H9 (cell line): Measurements from ENCODE around the gene BCAS3. TPM values are rescaled to one million over a fixed set of nuclear protein-coding genes. Genes with fewer than 3 reads are reported as not detected.

ENCODE experiments used
- DNase-seq: peaks from one replicate; pipeline ENCODE4 v3.0.0-alpha.2; 2017
- H2AFZ ChIP-seq: one replicate; pipeline ENCODE4 v1.6.1; 2013; ENCODE audit warnings: mild to moderate bottlenecking, low read length, control low read depth, moderate library complexity
- H2AK5ac ChIP-seq: 2 replicates; pipeline ENCODE4 v1.6.1; 2013; ENCODE audit warnings: low read length, control low read depth, mixed read lengths; ENCODE audit not compliant: insufficient read length
- H2BK120ac ChIP-seq: one replicate; pipeline ENCODE4 v1.6.1; 2013; ENCODE audit warnings: low read depth, mild to moderate bottlenecking, low read length, control low read depth, inconsistent platforms; ENCODE audit not compliant: poor library complexity, severe bottlenecking
- H2BK12ac ChIP-seq: 2 replicates; pipeline ENCODE4 v1.6.1; 2013; ENCODE audit warnings: low read length, control low read depth, mixed read lengths, low read depth; ENCODE audit not compliant: insufficient read length
- H2BK15ac ChIP-seq: 2 replicates; pipeline ENCODE4 v1.6.1; 2013; ENCODE audit warnings: low read depth, low read length, control low read depth
- H2BK20ac ChIP-seq: one replicate; pipeline ENCODE4 v1.6.1; 2013; ENCODE audit warnings: low read depth, mild to moderate bottlenecking, low read length, control low read depth, inconsistent platforms; ENCODE audit not compliant: poor library complexity, severe bottlenecking
- H2BK5ac ChIP-seq: 2 replicates; pipeline ENCODE4 v1.6.1; 2013; ENCODE audit warnings: low read length, control low read depth, mixed read lengths; ENCODE audit not compliant: insufficient read length
- H3K14ac ChIP-seq: 2 replicates; pipeline ENCODE4 v1.6.1; 2013; ENCODE audit warnings: low read length, control low read depth; ENCODE audit not compliant: insufficient read depth
- H3K18ac ChIP-seq: 2 replicates; pipeline ENCODE4 v1.6.1; 2013; ENCODE audit warnings: low read depth, mild to moderate bottlenecking, mixed read lengths, low read length, control low read depth; ENCODE audit not compliant: insufficient read length
- H3K23ac ChIP-seq: 2 replicates; pipeline ENCODE4 v1.6.1; 2013; ENCODE audit warnings: low read length, control low read depth, mixed read lengths, low read depth; ENCODE audit not compliant: insufficient read length
- H3K23me2 ChIP-seq: 2 replicates; pipeline ENCODE4 v1.6.1; 2013; ENCODE audit warnings: low read depth, mild to moderate bottlenecking, mixed read lengths, low read length, control low read depth; ENCODE audit not compliant: insufficient read length, poor library complexity, severe bottlenecking
- H3K27ac ChIP-seq: 2 replicates; pipeline ENCODE4 v1.5.1; 2013; ENCODE audit warnings: low read length, control low read depth, mixed read lengths, low read depth; ENCODE audit not compliant: insufficient read length
- H3K27me3 ChIP-seq: 2 replicates; pipeline ENCODE4 v1.6.1; 2013; ENCODE audit warnings: low read length, control low read depth, inconsistent platforms; ENCODE audit not compliant: insufficient read depth
- H3K4ac ChIP-seq: 2 replicates; pipeline ENCODE4 v1.6.1; 2013; ENCODE audit warnings: low read depth, mild to moderate bottlenecking, control low read depth, inconsistent platforms, low read length, moderate library complexity
- H3K4me1 ChIP-seq: 2 replicates; pipeline ENCODE4 v1.6.1; 2013; ENCODE audit warnings: low read length, control low read depth, inconsistent platforms; ENCODE audit not compliant: insufficient read depth
- H3K4me2 ChIP-seq: 2 replicates; pipeline ENCODE4 v1.6.1; 2013; ENCODE audit warnings: low read length, control low read depth, mixed read lengths; ENCODE audit not compliant: insufficient read length, insufficient read depth
- H3K56ac ChIP-seq: 2 replicates; pipeline ENCODE4 v1.6.1; 2013; ENCODE audit warnings: low read depth, mild to moderate bottlenecking, mixed read lengths, low read length, control low read depth; ENCODE audit not compliant: insufficient read length
- H3K79me1 ChIP-seq: 2 replicates; pipeline ENCODE4 v1.6.1; 2013; ENCODE audit warnings: low read depth, mild to moderate bottlenecking, moderate library complexity, low read length, control low read depth, inconsistent platforms; ENCODE audit not compliant: insufficient read depth, poor library complexity, severe bottlenecking
- H3K79me2 ChIP-seq: 2 replicates; pipeline ENCODE4 v1.6.1; 2013; ENCODE audit warnings: low read length, control low read depth, inconsistent platforms; ENCODE audit not compliant: insufficient read depth
- H3K9ac ChIP-seq: 2 replicates; pipeline ENCODE4 v1.6.1; 2013; ENCODE audit warnings: low read length, control low read depth, mixed read lengths; ENCODE audit not compliant: insufficient read length; ENCODE audit errors: extremely low read depth
- H3K9me3 ChIP-seq: one replicate; pipeline ENCODE4 v1.6.1; 2013; ENCODE audit warnings: low read depth, low read length, inconsistent platforms; ENCODE audit not compliant: control insufficient read depth
- H3T11ph ChIP-seq: one replicate; pipeline ENCODE4 v1.6.1; 2013; ENCODE audit warnings: mild to moderate bottlenecking, low read length, control low read depth, inconsistent platforms
- H4K20me1 ChIP-seq: one replicate; pipeline ENCODE4 v1.6.1; 2013; ENCODE audit not compliant: control insufficient read depth, insufficient read length, insufficient read depth
- H4K5ac ChIP-seq: 2 replicates; pipeline ENCODE4 v1.6.1; 2013; ENCODE audit warnings: low read depth, mild to moderate bottlenecking, mixed read lengths, low read length, control low read depth; ENCODE audit not compliant: insufficient read length
- H4K8ac ChIP-seq: replicated peaks from 2 replicates; pipeline ENCODE4 v1.6.1; 2013; ENCODE audit warnings: low read length, control low read depth, mixed read lengths, low read depth; ENCODE audit not compliant: insufficient read length
- H4K91ac ChIP-seq: 2 replicates; pipeline ENCODE4 v1.6.1; 2013; ENCODE audit warnings: low read depth, mild to moderate bottlenecking, moderate library complexity, mixed read lengths, low read length, control low read depth; ENCODE audit not compliant: insufficient read length
- H3K27ac Mint-ChIP-seq, 3 experiments: 2 replicates in 2 of 3; 3 replicates in 1 of 3; pipeline ENCODE4 v1.8.0; 2020 to 2021; ENCODE audit warnings: mixed read lengths in 3 of 3, mild to moderate bottlenecking in 1 of 3, moderate library complexity in 1 of 3
- H3K27me3 Mint-ChIP-seq: 2 replicates; pipeline ENCODE4 v1.8.0; 2021; ENCODE audit warnings: low read depth, mild to moderate bottlenecking, moderate library complexity, mixed read lengths
- H3K36me3 Mint-ChIP-seq, 3 experiments: 2 replicates in 2 of 3; 3 replicates in 1 of 3; pipeline ENCODE4 v1.8.0; 2020 to 2021; ENCODE audit warnings: low read depth in 3 of 3, mixed read lengths in 3 of 3; ENCODE audit not compliant: insufficient read depth in 1 of 3
- H3K4me1 Mint-ChIP-seq, 2 experiments: 2 replicates each; pipeline ENCODE4 v1.8.0; 2020; ENCODE audit warnings: mixed read lengths in 2 of 2
- H3K4me3 Mint-ChIP-seq, 2 experiments: 2 replicates in 1 of 2; 3 replicates in 1 of 2; pipeline ENCODE4 v1.8.0; 2020 to 2021; ENCODE audit warnings: mild to moderate bottlenecking in 2 of 2, mixed read lengths in 2 of 2, moderate library complexity in 1 of 2
- H3K9me3 Mint-ChIP-seq, 2 experiments: 2 replicates in 1 of 2; 3 replicates in 1 of 2; pipeline ENCODE4 v1.8.0; 2020; ENCODE audit warnings: mild to moderate bottlenecking in 2 of 2, mixed read lengths in 2 of 2, moderate library complexity in 1 of 2
- CTCF ChIP-seq: fragments of 200-600 bp; sonication (generic); conservative IDR thresholded peaks from 3 replicates; pipeline ENCODE4 v1.8.0; 2021; ENCODE audit warnings: antibody characterized with exemption, mild to moderate bottlenecking
- WGBS: extraction: QIAGEN DNeasy Blood & Tissue Kit; methylation state at CpG from one replicate; pipeline ENCODE4 v1.1.7; 2013; ENCODE audit warnings: missing lambda C conversion rate, low lambda C conversion rate, mixed read lengths; ENCODE audit not compliant: insufficient read length; ENCODE audit errors: extremely low coverage; 5-methylcytosine and 5-hydroxymethylcytosine counted together
- total RNA-seq: library from RNA; stranded (reverse); gene quantifications from 2 replicates; pipeline ENCODE4 v1.2.1, GENCODE V29; 2021

BCAS3 gene
- total RNA-seq, 1 experiment from 2014 or later = 22.4 TPM

DNA sequence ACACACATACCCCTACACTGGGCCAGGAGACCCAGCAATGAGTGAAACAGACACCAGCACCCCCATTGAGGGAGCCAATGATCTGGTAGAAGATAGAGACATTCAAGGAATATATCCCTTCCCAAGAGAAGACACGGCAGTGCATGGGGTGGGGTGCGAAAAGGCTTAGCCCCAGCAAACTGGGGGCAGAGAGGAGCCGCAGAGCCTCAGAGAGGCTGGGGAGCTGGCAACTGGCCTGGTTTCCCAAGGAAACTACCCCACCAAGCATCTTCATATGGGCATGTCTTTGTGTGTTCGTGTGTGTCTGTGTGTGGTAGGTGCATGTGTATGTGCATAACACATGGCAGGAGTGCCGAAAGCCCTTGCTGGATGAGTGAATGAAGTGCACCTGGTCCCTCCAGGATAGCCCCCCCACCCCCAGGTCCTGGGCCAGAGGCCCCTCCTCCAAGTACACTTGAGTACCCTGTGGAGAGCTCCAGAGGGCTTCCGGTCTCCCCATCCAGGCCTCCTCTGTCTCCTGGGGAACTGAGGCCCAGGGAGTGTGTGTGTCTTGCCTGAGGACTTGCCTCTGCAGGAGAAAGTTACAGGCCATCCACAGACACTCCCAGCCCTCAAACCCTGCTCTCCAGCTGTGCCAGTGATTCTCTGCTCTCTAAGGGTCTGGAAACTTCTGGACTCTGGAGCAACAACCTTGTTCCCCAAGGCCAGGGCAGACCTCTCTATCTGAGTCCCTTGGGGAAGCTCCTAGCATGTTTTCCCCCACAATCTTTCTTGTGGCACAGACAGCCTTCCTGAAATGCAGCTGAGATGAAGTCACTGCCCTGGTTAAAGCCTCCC lies 737.9 kb downstream of the BCAS3 start:
- Histone ChIP-seq H2BK12ac (no peak overlapping the region), H3K56ac (no peak overlapping the region), H3K9ac (no peak overlapping the region), H4K91ac (no peak overlapping the region), H2BK20ac (no peak overlapping the region), H3K4ac (no peak overlapping the region), H2AFZ (no peak overlapping the region), H3K4me2 (no peak overlapping the region), H3K9me3 (no peaks in the 10 kb centered on the region), H2BK120ac (no peak overlapping the region), H3K4me1 (peaks cover 2% of the 10 kb centered on the region; the same call in 1 of the 2 replicates), H2BK15ac (no peak overlapping the region), H3K27me3 (peaks cover 20% of the 10 kb centered on the region), H3K79me1 (no peaks in the 10 kb centered on the region), H2BK5ac (no peak overlapping the region), H3K23me2 (peaks cover 16% of the 10 kb centered on the region), H2AK5ac (no peak overlapping the region), H4K8ac (no peak overlapping the region), H4K5ac (no peak overlapping the region), H3K18ac (no peak overlapping the region), H3K79me2 (no peaks in the 10 kb centered on the region), H3K27ac (no peak overlapping the region), H4K20me1 (no peaks in the 10 kb centered on the region), H3T11ph (no peak overlapping the region), H3K23ac (no peak overlapping the region), H3K14ac (no peak overlapping the region)
- Mint-ChIP-seq H3K9me3 (no peaks in the 10 kb centered on the region), H3K4me3 (no peak overlapping the region), H3K27ac (no peak overlapping the region), H3K27me3 (peaks cover 80% of the 10 kb centered on the region), H3K4me1 (peaks cover 12 to 16% of the 10 kb centered on the region in 2 experiments), H3K36me3 (no peaks in the 10 kb centered on the region; a peak in 1 of 7 replicates)
- no CpG with 5 or more reads among the region's 6 CpGs for WGBS
- no peak for DNase-seq
- no peak for TF ChIP-seq CTCF
